Neural cell (in vitro differentiated cells): ENCODE data around the gene DHX34. TPM values are rescaled to one million over a fixed set of nuclear protein-coding genes. Genes with fewer than 3 reads are reported as not detected.
A peak's percentile ranks its signal among the peaks of the same experiment; 100 is the strongest.

Source experiments
- H2AFZ ChIP-seq: fragments of 200-600, 300-800 bp; sonication (generic), shearing (Covaris generic); 2 replicates; pipeline ENCODE4 v1.6.0; 2014; ENCODE audit warnings: low read depth, mild to moderate bottlenecking, antibody characterized with exemption, low read length, moderate library complexity
- H3F3A ChIP-seq: fragments of 200-600 bp; shearing (Covaris generic); 2 replicates; pipeline ENCODE4 v1.6.1; 2016; ENCODE audit warnings: mild to moderate bottlenecking, moderate library complexity, mixed read lengths, antibody characterized with exemption, low read length; ENCODE audit not compliant: insufficient read depth, poor library complexity, severe bottlenecking
- H3K27ac ChIP-seq: fragments of 200-600, 300-800 bp; sonication (generic), shearing (Covaris generic); 2 replicates; pipeline ENCODE4 v1.5.1; 2014; ENCODE audit warnings: mild to moderate bottlenecking, low read length, moderate library complexity
- H3K27me3 ChIP-seq: fragments of 300-800, 200-600 bp; sonication (generic), shearing (Covaris generic); 2 replicates; pipeline ENCODE4 v1.6.0; 2014; ENCODE audit warnings: mild to moderate bottlenecking, low read depth, low read length, moderate library complexity; ENCODE audit not compliant: insufficient read depth
- H3K36me3 ChIP-seq: fragments of 300-800, 200-600 bp; sonication (generic), shearing (Covaris generic); 2 replicates; pipeline ENCODE4 v1.5.1; 2014; ENCODE audit warnings: mild to moderate bottlenecking, antibody characterized with exemption, low read length, moderate library complexity; ENCODE audit not compliant: insufficient read depth
- H3K4me2 ChIP-seq: fragments of 300-800, 200-600 bp; sonication (generic), shearing (Covaris generic); 2 replicates; pipeline ENCODE4 v1.6.0; 2014; ENCODE audit warnings: mild to moderate bottlenecking, low read length
- H3K4me3 ChIP-seq: fragments of 300-800, 200-600 bp; sonication (generic), shearing (Covaris generic); 2 replicates; pipeline ENCODE4 v1.5.1; 2014; ENCODE audit warnings: mild to moderate bottlenecking, low read length, moderate library complexity
- H3K79me2 ChIP-seq: fragments of 200-600 bp; shearing (Covaris generic); replicated peaks from 2 replicates; pipeline ENCODE4 v1.6.0; 2014; ENCODE audit warnings: mild to moderate bottlenecking, low read length, moderate library complexity; ENCODE audit not compliant: insufficient read depth
- H3K9ac ChIP-seq: fragments of 300-800, 200-600 bp; sonication (generic), shearing (Covaris generic); 2 replicates; pipeline ENCODE4 v1.6.1; 2016; ENCODE audit warnings: mild to moderate bottlenecking, low read length, mixed read lengths
- H3K9me2 ChIP-seq: fragments of 200-600 bp; shearing (Covaris generic); 2 replicates; pipeline ENCODE4 v1.6.1; 2016; ENCODE audit warnings: mild to moderate bottlenecking, low read length, mixed read lengths; ENCODE audit not compliant: insufficient read depth
- H3K9me3 ChIP-seq: fragments of 200-600, 300-800 bp; sonication (generic), shearing (Covaris generic); 2 replicates; pipeline ENCODE4 v1.6.1; 2016; ENCODE audit warnings: mild to moderate bottlenecking, mixed run types, low read length, moderate library complexity, mixed read lengths
- H4K20me1 ChIP-seq: fragments of 200-600 bp; shearing (Covaris generic); 2 replicates; pipeline ENCODE4 v1.6.1; 2016; ENCODE audit warnings: mild to moderate bottlenecking, mixed run types; ENCODE audit not compliant: insufficient read depth
- CTCF ChIP-seq: fragments of 450-650 bp; IDR thresholded peaks from 2 replicates; pipeline ENCODE4 v1.5.1; 2014; ENCODE audit warnings: antibody characterized with exemption, mild to moderate bottlenecking, moderate library complexity; ENCODE audit not compliant: poor library complexity, severe bottlenecking
- EP300 ChIP-seq: fragments of 450-650 bp; conservative IDR thresholded peaks from 2 replicates; pipeline ENCODE4 v1.6.1; 2014; ENCODE audit warnings: antibody characterized with exemption, mild to moderate bottlenecking, moderate library complexity; ENCODE audit not compliant: poor library complexity, severe bottlenecking
- EZH2 ChIP-seq: fragments of 200-600, 300-800 bp; shearing (Covaris generic), sonication (generic); IDR thresholded peaks from 2 replicates; pipeline ENCODE4 v1.6.1; 2014; ENCODE audit warnings: antibody characterized with exemption, low read length, borderline replicate concordance, mild to moderate bottlenecking; ENCODE audit not compliant: insufficient read depth, poor library complexity, severe bottlenecking
- MXI1 ChIP-seq: fragments of 450-650 bp; conservative IDR thresholded peaks from 2 replicates; pipeline ENCODE4 v1.6.1; 2014; ENCODE audit warnings: antibody characterized with exemption, mild to moderate bottlenecking; ENCODE audit not compliant: poor library complexity, severe bottlenecking
- POLR2AphosphoS5 ChIP-seq: IDR thresholded peaks from 2 replicates; pipeline ENCODE4 v1.6.1; 2012
- RAD21 ChIP-seq: fragments of 450-650 bp; conservative IDR thresholded peaks from 2 replicates; pipeline ENCODE4 v1.6.1; 2014; ENCODE audit warnings: antibody characterized with exemption, mild to moderate bottlenecking, moderate library complexity
- REST ChIP-seq: IDR thresholded peaks from 2 replicates; pipeline ENCODE4 v1.6.1; 2012; ENCODE audit warnings: borderline replicate concordance
- SMC3 ChIP-seq: fragments of 450-650 bp; conservative IDR thresholded peaks from 2 replicates; pipeline ENCODE4 v1.6.1; 2014; ENCODE audit warnings: antibody characterized with exemption, mild to moderate bottlenecking, moderate library complexity; ENCODE audit not compliant: poor library complexity
- TAF1 ChIP-seq: IDR thresholded peaks from 2 replicates; pipeline ENCODE4 v1.6.1; 2012; ENCODE audit warnings: low read depth
- polyA plus RNA-seq: library from polyadenylated mRNA; depleted of rRNA; stranded (reverse); fragments of >200 nt; gene quantifications from 2 replicates; pipeline ENCODE4 v1.2.3, GENCODE V29; 2014

The DHX34 gene
- polyA plus RNA-seq, 1 donor from 2014 or later: 11.7 TPM

GRCh38 chr19:47419030-47419783 is 70.1 kb downstream of the DHX34 start, which contains the start of gene MEIS3:
TSS of gene MEIS3 (minus strand) at chr19:47419527. CDS start at chr19:47419081, 446 bp downstream.
- H2AFZ ChIP-seq: peak within 1 kb of the TSS; percentile 27
- no peaks in the 10 kb centered on the region for H3K36me3 ChIP-seq
- H3K9me3 ChIP-seq: no peaks in the 10 kb centered on the region
- H3K27ac ChIP-seq: peak within 1 kb of the TSS; percentile 83
- peaks cover 20% of the 10 kb centered on the region for H3K79me2 ChIP-seq
- H4K20me1 ChIP-seq: no peaks in the 10 kb centered on the region
- H3K9ac ChIP-seq: peak within 1 kb of the TSS; percentile 94
- H3K4me2 ChIP-seq: peak within 1 kb of the TSS; percentile 97
- H3K27me3 ChIP-seq: no peaks in the 10 kb centered on the region
- TF ChIP-seq REST (no peak), SMC3 (no peak), RAD21 (no peak), POLR2AphosphoS5 (no peak), CTCF (no peak), TAF1 (no peak), MXI1 (no peak), EP300 (no peak), EZH2 (no peak)
- H3K9me2 ChIP-seq: no peaks in the 10 kb centered on the region
- H3F3A ChIP-seq: no peaks in the 10 kb centered on the region
- peak within 1 kb of the TSS; percentile 91 for H3K4me3 ChIP-seq

GRCh38 chr19:47419789-47420188 is 70.7 kb downstream of the DHX34 start:
- no peaks in the 10 kb centered on the region for H4K20me1 ChIP-seq
- no peaks in the 10 kb centered on the region for H3K9me3 ChIP-seq
- no peak for TF ChIP-seq EZH2
- no peak for TF ChIP-seq POLR2AphosphoS5
- no peak for TF ChIP-seq RAD21
- no peak for TF ChIP-seq TAF1
- TF ChIP-seq REST: no peak
- no peak for TF ChIP-seq CTCF
- TF ChIP-seq EP300: no peak
- TF ChIP-seq SMC3: no peak
- no peak for TF ChIP-seq MXI1
- peak overlapping the region; percentile 94 for H3K9ac ChIP-seq
- peaks cover 20% of the 10 kb centered on the region for H3K79me2 ChIP-seq
- H3K36me3 ChIP-seq: no peaks in the 10 kb centered on the region
- no peak overlapping the region for H2AFZ ChIP-seq
- peak overlapping the region; percentile 91 for H3K4me3 ChIP-seq
- H3K9me2 ChIP-seq: no peaks in the 10 kb centered on the region
- H3F3A ChIP-seq: no peaks in the 10 kb centered on the region
- peak overlapping the region; percentile 76 for H3K4me2 ChIP-seq
- H3K27ac ChIP-seq: peak overlapping the region; percentile 80
- no peaks in the 10 kb centered on the region for H3K27me3 ChIP-seq
